Measurements from ENCODE around the gene VSTM2B.
A peak's percentile ranks its signal among the peaks of the same experiment; 100 is the strongest.

The VSTM2B gene

DNA sequence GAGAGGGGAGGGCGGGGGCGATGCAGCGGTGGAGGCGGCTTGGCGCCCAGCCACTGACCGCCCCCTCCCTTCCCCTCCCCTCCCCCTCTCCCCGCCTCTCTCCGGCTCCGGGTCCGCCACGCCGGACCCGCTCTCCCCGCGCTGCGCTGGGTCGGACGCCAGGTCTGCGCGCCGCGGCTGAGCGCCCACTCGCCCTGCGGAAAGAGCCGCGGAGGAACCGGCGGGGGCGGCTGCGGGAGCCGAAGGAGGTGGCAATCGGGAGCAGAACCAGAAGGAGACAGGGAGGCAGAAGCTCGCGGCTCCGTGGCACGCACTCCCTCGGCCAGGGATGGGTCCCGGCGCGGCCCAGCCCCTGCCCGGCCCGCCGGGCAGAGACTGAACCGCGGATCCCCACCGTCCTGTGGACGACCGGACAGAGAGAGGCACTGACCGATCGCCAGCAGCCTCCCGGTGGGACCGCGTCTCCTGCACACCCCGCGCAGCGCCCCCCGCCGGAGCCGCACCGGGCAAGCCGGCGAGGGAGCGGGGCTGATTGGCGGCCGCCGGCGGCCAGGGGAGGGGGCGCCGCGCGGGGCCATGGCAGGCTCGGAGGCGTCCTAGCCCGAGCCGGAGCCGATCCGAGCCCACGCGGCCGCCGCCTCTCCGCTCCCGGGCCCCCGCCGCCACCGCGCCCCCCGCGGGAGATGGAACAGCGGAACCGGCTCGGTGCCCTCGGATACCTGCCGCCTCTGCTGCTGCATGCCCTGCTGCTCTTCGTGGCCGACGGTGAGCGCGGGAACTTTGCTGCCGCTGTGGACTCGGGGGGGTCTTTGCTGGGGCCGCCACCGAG, at the start of gene VSTM2B:
TSS of gene VSTM2B (plus strand) at position 94 of the 829 bp plus-strand sequence. CDS start at position 684, 590 bp downstream.
- no peak within 1 kb of the TSS for H3K4me3 ChIP-seq (ENCODE audit: low read depth, low read length)
- DNase-seq (ENCODE audit: low read depth), result no peak
- no peak for TF ChIP-seq CTCF (IDR thresholded peaks at IDR 0.05; ENCODE audit: control insufficient read depth, extremely low read depth, insufficient read depth)

DNA sequence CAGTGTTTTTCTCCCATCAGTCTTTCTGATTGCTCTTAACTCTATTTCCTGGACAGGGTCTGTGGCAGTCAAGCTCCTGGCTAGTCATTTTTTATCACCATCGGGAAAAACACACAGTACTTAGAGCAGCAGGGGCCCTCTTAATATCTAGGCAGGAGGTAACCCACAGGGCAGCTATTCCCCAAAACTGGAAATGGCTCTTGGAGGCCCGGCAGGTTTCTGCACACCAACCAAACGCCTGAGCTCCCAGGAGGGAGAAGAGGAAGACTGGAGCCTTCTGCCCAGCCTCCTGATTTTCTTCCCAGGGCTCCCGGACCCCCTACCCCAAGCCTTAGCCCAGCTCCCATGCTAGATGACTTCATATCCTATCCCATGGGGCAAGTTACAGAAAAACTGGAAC, 49.3 kb upstream of the VSTM2B start:
- no peak overlapping the region for H3K4me3 ChIP-seq (ENCODE audit: low read depth, low read length)
- no peak for TF ChIP-seq CTCF (IDR thresholded peaks at IDR 0.05; ENCODE audit: control insufficient read depth, extremely low read depth, insufficient read depth)
- DNase-seq (ENCODE audit: low read depth), result no peak

- no peak for TF ChIP-seq CTCF (IDR thresholded peaks at IDR 0.05; ENCODE audit: control insufficient read depth, extremely low read depth, insufficient read depth)
- no peak for DNase-seq (ENCODE audit: low read depth)
- H3K4me3 ChIP-seq (ENCODE audit: low read depth, low read length), result no peak overlapping the region
Observed at GRCh38 chr19:29477831-29478577, 47.8 kb upstream of the VSTM2B start.

DNA sequence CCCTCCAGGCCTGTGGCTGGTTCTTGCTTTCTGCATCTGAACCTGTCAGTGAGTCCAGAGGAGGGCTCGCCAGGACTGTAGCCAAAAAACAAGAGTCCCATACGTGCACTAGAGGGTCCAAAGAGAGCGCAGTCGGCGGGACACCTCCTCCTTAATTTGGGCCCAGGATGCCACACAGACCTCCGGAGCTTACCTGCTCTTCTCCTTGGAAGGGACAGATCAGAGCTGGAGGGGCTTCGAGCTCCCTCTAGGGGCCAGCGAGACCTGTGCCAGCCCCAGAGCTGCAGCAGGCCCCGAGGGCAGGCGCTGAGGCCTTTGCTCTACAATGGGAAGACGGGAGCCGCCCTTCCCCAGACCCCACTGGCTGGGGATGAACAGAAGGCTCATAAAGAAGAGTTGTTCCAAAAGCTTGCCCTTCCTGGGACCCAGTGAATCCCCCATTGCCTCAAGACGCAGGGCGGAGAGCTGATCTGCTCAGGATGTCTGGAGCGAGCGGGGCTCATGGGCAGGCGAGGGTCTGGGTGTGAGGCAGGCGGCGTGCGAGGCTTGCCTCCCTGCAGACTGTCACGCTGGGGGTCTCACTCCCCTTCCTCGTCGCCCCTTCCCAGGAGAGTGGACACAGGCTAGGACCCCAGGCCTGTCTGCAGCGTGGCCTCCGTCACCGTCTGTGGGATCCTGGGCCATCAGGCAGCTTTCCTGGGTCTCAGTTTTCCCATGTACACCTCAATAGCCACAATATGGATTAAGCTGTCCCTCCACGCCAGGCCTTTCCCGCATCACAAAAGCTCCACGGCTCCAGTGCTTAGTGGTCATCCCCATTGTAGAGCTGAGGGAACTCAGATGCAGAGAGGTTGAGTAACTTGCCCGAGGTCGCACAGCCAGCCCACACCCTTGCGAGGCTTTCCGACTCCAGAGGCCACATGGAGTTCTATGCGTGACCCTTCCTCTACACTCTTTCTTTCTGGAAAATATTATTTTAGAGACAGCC, 46.9 kb upstream of the VSTM2B start:
- TF ChIP-seq CTCF (IDR thresholded peaks at IDR 0.05; ENCODE audit: control insufficient read depth, extremely low read depth, insufficient read depth), result peak; percentile 57
- no peak for DNase-seq (ENCODE audit: low read depth)
- H3K4me3 ChIP-seq (ENCODE audit: low read depth, low read length), result no peak overlapping the region

GRCh38 chr19:29479941-29480340, 45.9 kb upstream of the VSTM2B start:
- no peak for TF ChIP-seq CTCF (IDR thresholded peaks at IDR 0.05; ENCODE audit: control insufficient read depth, extremely low read depth, insufficient read depth)
- DNase-seq (ENCODE audit: low read depth), result no peak
- H3K4me3 ChIP-seq (ENCODE audit: low read depth, low read length), result no peak overlapping the region

GRCh38 chr19:29480507-29480906, 45.3 kb upstream of the VSTM2B start:
- no peak for DNase-seq (ENCODE audit: low read depth)
- no peak for TF ChIP-seq CTCF (IDR thresholded peaks at IDR 0.05; ENCODE audit: control insufficient read depth, extremely low read depth, insufficient read depth)
- H3K4me3 ChIP-seq (ENCODE audit: low read depth, low read length), result no peak overlapping the region
